D721Med (cell line): ENCODE results near the gene PADI4.

Source experiments
- DNase-seq: peaks from one replicate; pipeline ENCODE4 v3.0.0; 2011; ENCODE audit warnings: low spot score; ENCODE audit not compliant: insufficient read length
- FAIRE-seq: peaks from 2 replicates; lab custom pipeline; 2011; peaks lifted over from hg19 to GRCh38; lab: Jason Lieb, UNC
- CTCF ChIP-seq: IDR thresholded peaks from 2 replicates; pipeline ENCODE4 v1.5.1; 2012; ENCODE audit warnings: mild to moderate bottlenecking, control low read depth; ENCODE audit not compliant: insufficient read depth; ENCODE audit errors: missing control alignments

The PADI4 gene

DNA sequence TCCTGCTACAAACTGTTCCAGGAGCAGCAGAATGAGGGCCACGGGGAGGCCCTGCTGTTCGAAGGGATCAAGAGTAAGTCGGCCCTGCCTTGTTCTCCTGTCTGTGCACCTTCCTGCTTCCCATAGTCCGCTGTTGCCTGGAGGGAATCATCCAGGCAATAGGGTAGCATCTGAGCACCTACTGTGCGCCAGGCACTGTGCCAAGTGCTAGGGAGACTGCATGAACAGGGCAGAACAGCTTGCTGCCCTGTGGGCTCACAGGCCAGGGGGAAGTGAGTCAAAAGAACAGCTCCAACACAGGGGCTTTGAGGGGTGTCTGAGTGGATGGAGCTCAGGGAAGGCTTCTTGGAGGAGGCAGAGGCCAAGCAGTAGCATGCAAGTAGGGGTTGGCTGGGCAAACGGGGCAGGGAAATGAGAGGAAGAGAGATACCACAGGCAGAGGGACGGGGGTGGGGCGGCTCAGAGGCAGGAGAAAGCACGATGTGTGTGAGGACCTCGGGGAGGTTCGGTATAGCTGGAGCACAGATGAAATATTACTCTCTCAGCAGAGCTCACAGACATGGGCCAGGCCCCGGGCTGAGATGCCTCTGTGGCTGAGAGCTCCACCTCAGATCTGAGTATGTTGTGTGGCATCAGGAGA lies 48.5 kb downstream of the PADI4 start:
- DNase-seq = no peak
- no peak for FAIRE-seq
- no peak for TF ChIP-seq CTCF

DNA sequence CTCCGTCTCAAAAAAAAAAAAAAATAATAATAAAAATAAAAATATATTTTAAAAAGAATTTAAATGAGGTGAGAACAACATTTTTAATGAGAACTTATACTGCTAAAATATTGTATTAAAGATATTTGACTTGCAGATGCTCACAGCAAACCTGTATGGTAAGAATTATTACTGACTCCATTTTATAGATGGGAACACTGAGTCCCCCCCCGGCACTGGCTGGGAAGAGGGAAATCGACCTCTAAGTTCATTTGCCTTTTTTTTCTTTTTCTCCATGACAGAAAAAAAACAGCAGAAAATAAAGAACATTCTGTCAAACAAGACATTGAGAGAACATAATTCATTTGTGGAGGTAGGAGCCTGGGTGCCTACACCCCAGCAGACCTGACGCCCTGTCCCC lies 50.6 kb downstream of the PADI4 start:
- FAIRE-seq = no peak
- TF ChIP-seq CTCF = no peak
- DNase-seq = no peak

- FAIRE-seq (no peak), DNase-seq (no peak)
- no peak for TF ChIP-seq CTCF
Observed at GRCh38 chr1:17359031-17359430, 51.0 kb downstream of the PADI4 start.

DNA sequence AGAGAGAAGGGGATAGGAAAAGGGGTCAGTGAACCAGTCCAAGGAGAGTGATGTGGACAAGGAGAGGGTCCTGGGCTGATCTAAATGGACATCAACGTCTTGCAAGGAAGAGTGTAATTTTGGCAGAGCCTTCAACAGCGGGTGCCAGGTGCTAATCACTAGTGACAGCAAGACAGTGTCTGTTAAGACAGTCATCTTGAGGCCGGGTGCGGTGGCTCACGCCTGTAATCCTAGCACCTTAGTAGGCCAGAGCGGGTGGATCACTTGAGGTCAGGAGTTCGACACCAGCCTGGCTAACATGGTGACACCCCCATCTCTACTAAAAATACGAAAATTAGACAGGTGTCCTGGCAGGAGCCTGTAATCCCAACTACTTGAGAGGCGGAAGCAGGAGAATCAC lies 51.8 kb downstream of the PADI4 start:
- no peak for TF ChIP-seq CTCF
- no peak for FAIRE-seq
- DNase-seq = no peak

DNA sequence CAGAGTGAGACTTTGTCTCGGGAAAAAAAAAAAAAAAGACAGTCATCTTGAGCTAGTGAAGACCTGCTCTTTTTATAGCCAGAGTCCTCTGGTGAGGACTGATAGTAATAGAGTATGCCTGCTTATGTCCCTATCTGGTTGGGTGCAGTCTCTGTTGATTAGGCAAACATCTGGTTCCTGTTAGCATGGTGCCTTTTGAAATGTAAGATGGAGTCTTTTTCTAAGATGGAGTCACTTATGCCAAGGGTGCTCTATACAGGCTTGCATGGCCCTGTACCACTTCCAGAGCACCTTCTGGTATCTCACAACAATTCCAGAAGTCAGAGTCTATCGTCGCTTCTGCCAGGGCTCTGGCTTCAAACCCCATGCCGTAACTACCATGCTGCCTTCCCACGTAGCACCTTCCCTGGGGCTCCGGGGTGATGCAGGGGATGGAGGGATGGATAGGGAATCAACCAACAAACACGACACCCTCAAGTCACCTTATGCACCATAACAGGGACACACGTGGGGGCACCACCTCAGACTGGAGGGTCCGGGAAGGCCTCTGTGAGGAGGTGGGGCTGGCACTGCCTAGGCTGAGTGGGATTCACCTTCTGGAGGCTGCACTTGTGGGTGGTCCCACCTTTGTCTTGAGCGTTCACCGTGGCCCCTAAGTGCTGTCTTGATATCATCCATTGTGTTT lies 52.4 kb downstream of the PADI4 start:
- FAIRE-seq = no peak
- DNase-seq = no peak
- no peak for TF ChIP-seq CTCF

GRCh38 chr1:17361687-17362086 lies 53.7 kb downstream of the PADI4 start:
- TF ChIP-seq CTCF = no peak
- DNase-seq = no peak
- no peak for FAIRE-seq

DNA sequence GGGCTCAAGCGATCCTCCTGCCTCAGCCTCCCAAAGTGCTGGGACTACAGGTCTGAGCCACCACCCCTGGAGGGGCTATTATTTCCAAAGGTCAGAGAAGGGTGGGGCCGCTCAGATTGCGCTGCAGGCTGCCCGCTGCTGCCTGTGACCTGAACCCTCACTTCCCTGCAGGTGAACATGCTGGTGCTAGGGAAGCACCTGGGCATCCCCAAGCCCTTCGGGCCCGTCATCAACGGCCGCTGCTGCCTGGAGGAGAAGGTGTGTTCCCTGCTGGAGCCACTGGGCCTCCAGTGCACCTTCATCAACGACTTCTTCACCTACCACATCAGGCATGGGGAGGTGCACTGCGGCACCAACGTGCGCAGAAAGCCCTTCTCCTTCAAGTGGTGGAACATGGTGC lies 55.4 kb downstream of the PADI4 start:
- no peak for FAIRE-seq
- DNase-seq = no peak

More for the DNA sequence above, 55.4 kb downstream of the PADI4 start:
- TF ChIP-seq CTCF = no peak
